Stimulated activated CD4-positive, alpha-beta T cell treated with anti-CD3 and anti-CD28 coated beads, Interleukin-12 subunit alpha, Interleukin-12 subunit beta, amount 100 ng/mL, for 48 hours (primary cell): ENCODE data around the gene FRMD4A.
"Not testable (repeated sequence)": the region's sequence is repeated elsewhere in the genome, so short reads cannot be mapped to it uniquely, and the experiment has no call there.

Source experiments
- DNase-seq, 3 donors: peaks; one replicate each; pipeline ENCODE4 v3.0.0-alpha.2; 2020; ENCODE audit warnings: low read depth in 2 of 3, low spot score in 1 of 3

FRMD4A gene

DNA sequence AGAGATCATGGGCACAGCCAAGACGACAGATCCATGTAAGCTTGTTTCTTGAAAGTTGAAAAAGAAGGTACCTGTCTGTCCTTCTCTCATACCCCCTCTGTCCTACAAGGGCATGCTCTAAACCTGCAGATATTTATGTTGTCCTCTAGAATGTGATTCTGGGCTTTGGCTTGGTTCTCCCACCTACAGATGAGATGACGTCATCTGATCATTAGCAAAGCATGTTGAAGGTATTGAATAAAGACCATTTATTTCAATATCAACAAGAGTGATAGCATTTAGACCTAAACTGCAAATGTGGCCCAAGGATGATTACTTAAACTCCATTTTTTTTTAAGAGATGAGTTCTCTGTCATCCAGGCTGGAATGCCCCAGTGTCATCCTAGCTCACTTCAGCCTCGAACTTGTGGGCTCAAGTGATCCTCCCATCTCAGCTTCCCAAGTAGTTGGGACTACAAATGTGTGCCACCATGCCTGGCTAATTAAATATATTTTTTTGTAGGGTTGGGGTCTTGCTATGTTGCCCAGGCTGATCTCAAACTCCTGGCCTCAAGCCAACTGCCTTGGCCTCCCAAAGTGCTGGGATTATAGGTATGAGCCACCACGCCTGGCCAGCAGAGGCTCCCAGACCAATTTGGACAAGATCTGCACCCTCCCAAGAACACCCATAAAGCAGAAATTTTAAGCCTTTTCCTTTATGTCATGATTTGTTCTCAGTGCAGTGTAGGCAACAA lies 559.8 kb downstream of the FRMD4A start:
- no peak for DNase-seq

DNA sequence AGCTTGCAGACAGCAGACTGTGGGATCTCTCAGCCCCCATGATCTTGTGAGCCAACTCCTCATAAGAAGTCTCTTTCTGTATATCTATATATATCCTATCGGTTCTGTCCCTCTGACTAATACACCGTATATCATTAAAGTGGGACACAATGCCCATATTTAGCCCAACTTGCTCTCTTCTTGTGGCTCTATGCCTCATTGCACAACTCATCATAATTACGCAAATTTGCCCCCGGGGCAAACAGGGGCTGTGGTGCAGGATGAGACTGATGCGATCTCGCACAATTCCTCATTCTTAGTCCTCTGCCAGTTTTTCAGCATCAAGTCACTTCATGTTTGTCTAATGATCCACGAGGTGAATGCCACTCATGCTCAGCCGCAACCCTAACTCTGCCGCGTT lies 560.8 kb downstream of the FRMD4A start:
- DNase-seq: no peak

DNA sequence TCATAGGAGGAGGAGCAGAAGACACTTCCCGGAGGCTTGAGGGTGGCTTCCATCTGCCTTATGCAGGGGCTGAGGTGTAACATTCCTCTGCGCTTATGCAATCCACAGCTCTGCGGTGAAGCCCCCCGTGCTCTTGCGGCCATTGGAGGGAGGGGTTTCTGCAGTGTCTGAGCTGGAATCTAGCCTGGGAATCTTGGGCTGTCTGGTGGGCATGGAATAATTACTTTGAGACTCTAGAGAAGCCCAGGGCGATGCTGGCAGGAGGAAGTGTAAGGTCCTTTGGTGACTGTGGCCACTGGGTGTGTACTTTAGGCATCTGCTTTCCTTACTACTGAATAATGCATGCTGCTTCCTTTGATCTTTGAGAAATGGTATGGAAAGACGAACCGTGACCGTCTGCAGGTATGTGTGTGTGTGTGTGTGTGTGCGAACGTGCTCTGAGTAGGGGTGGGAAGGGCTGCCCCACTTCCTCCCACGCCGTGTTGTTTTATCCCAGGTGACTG lies 563.0 kb downstream of the FRMD4A start:
- no peak for DNase-seq

DNA sequence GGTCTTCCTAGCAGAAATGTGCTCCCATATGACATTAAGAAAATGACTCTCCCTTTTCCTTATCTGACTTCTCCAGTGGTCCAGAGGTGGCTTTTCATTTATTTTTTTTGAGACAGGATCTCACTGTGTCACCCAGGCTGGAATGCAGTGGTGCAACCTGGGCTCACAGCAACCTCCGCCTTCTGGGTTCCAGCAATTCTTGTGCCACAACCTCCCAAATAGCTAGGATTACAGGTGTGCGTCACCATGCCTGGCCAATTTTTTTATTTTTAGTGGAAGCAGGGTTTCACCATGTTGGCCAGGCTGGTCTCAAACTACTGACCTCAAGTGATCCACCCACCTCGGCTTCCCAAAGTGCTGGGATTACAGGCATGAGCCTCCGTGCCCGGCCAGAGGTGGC lies 563.6 kb downstream of the FRMD4A start:
- DNase-seq: not testable (repeated sequence)

DNA sequence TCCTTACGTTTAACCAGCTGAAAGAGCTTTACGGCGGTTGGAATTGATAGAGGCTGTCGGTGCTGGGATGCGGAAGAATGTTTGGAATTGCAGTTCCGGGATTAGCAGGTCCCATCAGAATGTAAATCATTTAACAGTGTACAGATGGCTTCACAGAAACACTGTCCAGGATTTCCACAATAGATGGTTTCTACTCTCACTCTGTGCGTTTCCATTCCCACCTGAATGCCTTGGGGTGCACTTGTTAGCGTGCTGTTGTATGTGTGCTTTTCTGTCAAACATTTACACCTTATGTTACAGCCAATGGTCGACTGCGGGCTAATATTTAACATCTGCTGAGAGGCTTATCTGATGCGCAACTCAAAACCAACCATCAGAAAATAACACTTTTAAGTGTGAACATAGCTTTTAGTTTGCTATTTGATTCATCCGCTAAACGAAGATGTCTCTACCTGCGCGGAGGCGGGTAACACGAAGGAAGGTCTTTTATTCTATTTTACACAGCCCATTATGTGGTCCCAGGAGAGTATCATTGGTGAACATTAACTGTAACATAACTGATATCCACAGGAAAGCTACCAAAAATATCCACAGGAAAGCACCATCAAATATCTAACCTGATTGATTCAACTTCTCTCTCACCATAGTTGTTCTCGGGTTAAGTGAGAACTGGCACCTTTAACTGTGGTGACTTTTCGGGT lies 564.9 kb downstream of the FRMD4A start:
- DNase-seq: no peak

DNA sequence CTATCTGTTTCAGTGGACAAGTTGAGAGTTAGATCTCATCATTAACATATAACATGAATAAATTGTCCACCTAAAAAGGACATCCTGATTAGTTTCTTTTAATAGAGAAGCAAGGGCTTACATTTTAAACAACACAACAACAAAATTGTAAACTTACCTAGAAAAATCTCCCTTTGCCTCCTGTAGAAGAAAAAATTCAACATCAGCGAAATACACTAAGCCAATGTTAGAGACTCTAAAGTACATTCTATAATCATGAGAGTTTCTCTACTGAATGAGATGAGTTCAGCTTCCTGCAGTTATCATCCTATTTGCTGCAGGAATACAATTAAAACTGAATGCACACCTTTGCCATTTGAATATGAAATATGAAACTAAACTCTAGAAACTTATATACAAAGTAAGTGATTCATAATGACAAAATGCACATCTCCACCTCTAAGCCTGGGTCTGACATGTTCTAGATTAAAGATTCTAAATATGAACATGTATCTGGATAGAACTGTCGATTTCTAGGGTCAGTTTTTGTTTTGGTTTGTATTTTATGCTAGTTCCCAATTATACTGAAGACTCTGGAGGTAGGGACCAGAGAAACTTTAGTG lies 569.1 kb downstream of the FRMD4A start:
- DNase-seq: no peak

DNA sequence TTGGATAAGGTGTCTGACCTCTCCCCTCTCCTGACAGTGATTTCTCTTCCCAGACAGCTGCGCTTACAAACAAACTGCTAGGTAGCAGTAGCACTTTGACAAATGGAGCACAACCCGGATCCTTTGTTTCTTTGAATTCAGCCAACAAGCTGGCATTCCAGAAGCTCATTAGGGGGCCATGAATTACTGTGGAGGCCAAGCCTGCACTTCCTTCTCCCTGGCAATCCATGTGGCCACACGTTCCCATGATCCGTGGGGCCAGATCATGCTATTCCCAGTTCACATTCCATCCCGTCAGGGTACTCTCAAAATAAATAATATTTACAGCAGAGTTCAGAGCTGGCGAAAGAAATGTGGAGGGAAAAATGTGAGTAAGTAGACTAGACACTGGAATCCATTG lies 571.6 kb downstream of the FRMD4A start:
- no peak for DNase-seq

DNA sequence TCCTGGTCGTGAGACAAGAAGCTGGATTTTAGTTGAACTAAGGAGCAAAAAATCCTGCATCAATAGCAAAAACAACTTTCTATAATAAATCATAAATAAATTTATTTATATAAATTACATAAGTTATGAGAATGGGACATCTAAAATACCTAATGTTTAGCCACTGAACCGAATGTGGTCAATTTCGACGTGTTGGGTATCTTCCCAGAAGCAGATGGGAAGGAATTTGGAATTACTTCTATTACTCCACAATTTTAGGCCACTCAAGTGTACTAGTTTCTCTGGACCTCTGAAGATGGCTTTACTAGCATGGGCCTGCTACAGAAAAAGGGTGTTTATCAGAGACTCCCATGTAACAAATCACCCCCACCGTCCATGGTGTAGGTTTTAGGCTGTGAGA lies 572.0 kb downstream of the FRMD4A start:
- DNase-seq: no peak

DNA sequence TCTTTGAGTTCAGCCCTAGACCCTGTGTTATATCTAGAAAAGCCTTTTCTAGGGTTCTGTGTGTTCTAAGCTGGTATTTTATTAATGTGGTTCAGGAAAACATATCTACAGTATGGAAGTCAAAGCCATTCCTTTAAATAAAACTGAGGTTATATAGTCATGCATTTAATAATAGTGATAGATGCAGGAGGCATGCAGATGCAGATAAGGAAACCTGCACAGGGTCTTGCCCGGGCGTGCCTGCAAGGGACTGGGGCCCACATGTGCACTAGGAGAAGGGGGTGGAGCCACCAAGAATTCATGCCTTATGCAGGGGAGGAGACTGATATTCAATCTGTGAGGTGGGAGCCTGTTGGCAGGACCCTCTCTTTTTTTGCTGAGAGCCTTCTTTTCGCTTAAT lies 572.4 kb downstream of the FRMD4A start:
- DNase-seq: no peak

DNA sequence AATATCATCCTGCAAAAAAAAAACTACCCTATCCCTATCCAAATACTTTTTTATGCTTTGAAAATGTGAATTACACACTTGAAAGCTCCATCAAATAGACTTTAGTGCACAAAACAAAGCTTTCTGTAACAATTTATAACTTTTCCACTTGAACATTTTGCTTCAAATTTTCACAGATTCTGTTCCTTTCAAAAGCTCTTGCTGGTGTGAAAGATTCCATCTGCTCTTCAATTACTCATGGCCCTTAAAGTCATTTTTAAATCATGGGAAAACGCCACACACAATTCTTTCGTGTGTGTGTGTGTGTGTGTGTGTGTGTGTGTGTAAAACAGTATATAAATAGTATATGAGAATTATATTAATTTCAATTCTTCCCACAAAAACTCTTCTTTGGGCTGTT lies 576.4 kb downstream of the FRMD4A start:
- no peak for DNase-seq

DNA sequence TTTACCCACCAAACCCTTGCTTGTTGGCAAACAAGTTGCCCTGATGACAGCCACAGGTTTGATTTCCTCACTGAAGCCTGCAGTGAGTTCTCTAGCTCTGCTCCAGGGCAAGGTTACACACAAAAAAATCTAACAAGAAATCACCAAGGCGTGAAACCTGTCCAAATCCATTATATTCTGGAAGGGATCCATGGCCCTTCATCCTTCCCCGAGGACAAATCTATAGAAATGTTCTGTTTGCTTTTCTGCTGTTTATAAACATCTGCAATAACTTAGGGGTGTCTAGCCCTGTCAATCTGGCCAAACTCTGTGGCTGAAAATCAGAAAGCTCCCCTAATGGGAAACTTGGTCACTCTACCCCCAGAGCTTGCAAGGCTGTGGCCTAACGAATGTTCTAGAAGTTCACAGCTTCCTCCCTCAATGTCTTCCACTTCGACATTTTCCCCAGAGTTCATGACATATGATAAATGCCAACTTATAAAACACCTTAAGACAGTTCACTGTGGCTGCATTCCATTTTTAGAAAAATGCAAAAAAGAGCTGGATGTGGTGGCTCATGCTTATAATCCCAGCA lies 579.4 kb downstream of the FRMD4A start:
- DNase-seq: no peak

DNA sequence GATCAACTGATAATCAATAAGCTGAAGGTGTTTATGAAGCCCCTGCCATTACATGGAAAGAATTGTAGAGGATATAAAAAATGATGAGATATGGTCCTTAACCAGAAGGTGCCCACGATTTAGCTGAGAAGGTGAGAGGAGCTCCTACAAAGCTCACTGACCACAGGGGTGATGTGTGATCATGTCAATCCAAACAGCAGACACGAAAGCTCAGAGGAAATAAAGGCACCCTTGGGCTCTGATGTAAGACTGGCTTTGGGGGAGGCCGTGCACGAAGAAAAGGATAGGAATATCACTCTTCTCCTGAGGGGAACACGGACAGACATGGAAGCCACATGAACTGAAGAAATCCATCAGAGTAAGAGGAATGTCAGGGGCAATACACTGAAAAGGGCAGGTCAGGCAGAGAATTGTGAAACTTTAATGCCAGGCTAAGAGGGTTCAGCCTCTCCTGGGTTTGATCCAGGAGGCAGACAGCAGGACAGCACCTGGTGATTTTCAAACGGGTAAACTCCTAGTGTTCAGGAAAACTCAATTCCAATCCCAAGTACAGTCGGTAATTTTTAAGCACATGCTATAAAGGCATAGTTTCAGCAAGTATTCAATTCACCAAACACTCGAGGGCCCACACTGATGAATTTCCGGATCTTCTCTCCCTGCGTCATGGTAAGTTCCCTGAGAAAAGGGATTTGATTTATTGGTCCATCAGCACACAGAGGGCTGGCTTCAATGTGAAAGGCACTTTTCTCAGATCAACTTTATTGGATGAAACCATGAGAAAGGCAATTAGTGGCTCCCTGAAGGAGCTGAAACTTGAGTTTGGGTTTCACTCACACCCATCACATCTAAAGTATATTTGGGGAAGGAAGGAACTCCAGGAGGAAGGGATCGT lies 580.2 kb downstream of the FRMD4A start:
- DNase-seq: no peak

DNA sequence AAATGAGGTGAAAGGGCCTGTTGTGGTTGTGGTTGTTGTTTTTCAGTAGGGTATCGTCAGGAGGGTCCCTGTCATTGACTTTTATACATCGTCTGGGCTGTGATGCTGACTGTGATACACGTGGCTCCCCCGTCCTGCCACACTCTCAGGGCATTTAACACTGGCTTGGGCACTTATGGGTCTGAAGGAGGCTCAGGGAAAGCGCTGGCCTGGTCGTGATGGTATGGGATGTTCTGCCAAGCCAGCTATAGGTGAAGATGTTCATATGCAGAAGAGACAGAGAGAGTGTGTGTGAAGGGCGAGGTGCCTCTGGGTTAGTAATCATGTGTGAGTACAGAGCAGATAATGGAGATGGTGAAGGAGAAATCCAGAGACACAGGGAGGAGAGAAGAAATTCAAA lies 585.5 kb downstream of the FRMD4A start:
- no peak for DNase-seq

DNA sequence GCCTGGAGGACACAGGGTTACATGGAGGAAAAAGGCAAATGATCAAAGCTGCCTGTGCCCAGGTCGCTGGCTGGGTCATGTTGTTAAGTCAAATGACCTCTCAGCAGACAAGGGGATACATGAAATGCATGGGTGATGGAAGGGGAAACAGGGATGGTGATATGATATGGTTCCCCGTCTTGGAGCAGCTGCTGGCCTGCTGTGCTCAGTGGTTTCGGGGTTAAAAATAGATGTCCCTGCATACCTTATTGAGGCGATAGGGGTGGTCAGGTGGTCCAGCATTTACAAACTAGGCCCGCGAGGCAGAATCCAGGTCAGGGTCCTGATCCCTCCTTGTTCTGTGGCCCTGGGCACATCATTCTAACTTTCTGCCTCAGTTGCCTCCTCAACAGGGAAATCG lies 586.8 kb downstream of the FRMD4A start:
- no peak for DNase-seq

DNA sequence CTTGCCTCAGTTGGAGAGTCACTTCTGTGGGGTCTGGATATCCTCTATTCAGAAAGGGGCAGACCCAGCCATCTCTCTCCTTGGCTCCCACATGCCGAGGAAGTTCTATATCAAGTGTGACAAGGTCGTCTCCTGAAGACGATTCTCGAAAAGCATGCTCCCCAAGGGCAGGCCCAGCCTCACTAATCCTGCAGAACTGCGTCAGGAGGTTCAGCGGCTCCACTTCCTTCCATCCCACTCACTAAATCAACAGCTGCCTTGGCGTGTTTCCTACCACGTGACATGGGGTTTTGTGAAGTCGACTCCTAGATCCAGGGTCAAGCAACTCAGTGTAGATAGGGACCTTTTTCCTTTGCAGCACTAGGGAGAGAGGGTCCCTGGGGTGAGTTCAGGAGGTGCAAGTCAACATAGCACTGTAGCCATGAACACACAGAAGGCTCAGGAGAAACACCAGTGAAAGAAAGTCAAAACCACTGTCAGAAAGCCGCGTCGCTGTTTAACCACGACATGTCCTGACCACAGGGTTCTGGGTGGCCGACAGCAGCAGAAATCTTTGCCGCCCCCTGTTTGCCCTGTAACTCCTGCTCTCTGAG lies 587.5 kb downstream of the FRMD4A start:
- DNase-seq: no peak

DNA sequence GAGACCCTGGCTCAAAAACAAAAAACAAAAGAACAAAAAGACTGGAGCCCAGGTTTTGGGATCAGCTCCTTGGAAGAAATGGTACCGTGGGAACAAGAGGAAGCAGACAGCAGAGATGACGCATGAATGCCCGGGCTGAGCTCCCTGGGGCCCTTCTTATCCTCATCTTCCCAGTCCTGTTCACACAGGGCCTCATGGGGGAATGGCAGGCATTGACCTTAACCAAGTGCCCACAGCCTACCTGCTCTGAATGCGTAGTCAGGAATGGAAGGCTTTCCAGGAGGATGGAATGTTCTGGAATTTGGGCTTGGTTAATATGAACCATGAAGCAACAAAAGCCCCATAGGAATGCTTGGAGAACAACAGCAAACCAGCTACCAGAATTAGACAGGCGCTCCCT lies 589.3 kb downstream of the FRMD4A start:
- DNase-seq: no peak

DNA sequence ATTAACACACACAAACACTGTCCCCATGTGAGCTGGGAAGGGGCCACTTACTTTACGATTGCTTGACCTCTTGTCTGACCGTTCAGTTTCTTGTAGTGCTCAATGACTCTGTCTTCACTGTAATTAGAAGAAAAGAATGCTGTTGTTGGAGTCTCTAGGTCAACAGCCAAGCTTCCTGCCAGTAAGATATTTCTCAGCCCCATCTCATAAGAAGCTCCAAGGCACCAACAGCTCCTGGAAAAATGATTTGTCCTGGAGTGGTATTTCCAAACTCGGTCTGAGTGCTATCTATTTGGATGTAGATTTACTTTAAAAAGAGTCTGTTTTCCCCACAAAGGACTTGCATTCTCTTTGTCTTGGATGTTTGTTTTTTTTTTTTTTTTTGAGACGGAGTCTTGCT lies 590.3 kb downstream of the FRMD4A start:
- DNase-seq: no peak

DNA sequence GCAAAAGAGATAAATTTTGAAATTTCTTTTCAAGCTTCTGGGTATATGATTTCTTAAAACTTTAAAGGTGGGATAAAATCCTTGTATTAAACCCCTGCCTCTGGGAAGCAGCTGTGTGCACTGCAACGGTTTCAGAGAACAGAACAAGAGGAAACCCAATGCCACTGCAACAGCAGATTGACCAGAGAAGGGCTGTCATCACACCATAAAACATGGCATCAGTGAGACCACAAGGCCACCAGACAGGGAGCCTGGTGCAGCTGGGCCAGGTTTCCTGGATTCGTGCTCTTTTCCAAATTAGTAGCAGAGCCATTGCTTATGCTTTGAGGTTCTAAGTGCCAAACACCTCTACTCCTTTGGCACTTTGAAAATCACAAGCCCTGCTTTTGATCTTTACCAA lies 591.5 kb downstream of the FRMD4A start:
- DNase-seq: no peak

DNA sequence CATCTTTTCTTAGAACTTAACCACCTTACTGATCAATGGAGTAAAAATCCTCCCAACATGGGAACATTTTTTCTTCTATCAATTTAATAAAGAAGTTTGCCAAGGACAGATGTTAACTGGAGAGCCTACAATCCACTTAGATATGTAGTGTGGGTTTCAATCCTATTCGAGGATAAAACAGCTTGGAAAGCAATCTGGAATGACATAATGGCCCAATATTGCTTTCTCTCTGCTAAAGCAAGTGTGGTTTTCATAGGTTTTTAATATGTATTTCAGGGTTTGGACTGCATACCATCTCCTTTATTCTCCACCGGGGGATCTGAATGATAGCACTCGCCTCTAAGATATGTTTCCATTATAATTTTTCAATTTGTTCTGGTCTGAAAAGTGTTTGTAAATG lies 594.2 kb downstream of the FRMD4A start:
- no peak for DNase-seq

DNA sequence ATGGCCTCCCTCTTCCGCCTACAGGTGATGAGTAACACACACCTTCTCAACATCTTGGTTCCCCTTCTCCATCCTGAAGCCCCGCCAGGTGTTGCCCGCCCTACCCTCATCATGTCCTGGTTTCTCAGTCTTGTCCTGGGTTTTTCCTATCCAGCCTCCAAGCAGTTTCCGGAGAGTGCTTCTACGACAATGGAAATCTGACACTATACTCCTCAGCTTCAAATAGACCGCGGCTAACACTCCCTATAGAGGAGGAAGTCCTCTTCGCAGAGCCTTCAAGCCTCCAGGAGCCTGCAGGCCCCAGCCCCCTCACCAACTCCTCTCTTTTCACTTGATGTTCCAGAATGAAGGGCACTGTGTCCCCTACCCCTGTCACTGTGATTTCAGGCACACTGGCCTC lies 596.6 kb downstream of the FRMD4A start:
- DNase-seq: no peak

DNA sequence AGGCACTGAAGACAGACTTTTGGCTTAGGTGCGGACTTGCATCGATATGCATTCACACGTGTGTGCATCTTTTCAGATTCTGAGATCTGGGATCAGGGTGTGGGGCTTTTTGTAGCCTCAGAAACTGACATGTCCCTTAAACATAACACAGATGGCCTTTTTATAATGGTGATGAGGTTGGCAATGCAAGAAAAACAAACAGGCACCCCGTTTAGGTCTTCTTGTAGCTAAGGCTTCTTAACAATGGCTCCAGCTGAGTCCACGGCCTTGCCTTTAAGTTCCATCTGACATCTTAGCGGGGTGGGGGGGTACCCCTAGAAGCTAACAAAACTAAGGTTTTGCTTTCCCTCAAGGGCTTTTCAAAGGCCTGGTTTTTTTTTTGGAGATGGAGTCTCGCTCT lies 597.7 kb downstream of the FRMD4A start:
- no peak for DNase-seq
